H9 (cell line): Measurements from ENCODE around the gene MMEL1. TPM values are rescaled to one million over a fixed set of nuclear protein-coding genes. Genes with fewer than 3 reads are reported as not detected.
A peak's percentile ranks its signal among the peaks of the same experiment; 100 is the strongest.
"Not testable (repeated sequence)": the region's sequence is repeated elsewhere in the genome, so short reads cannot be mapped to it uniquely, and the experiment has no call there.

Experiments
- DNase-seq: peaks from one replicate; pipeline ENCODE4 v3.0.0-alpha.2; 2017
- H2AFZ ChIP-seq: one replicate; pipeline ENCODE4 v1.6.1; 2013; ENCODE audit warnings: mild to moderate bottlenecking, low read length, control low read depth, moderate library complexity
- H2AK5ac ChIP-seq: 2 replicates; pipeline ENCODE4 v1.6.1; 2013; ENCODE audit warnings: low read length, control low read depth, mixed read lengths; ENCODE audit not compliant: insufficient read length
- H2BK120ac ChIP-seq: one replicate; pipeline ENCODE4 v1.6.1; 2013; ENCODE audit warnings: low read depth, mild to moderate bottlenecking, low read length, control low read depth, inconsistent platforms; ENCODE audit not compliant: poor library complexity, severe bottlenecking
- H2BK12ac ChIP-seq: 2 replicates; pipeline ENCODE4 v1.6.1; 2013; ENCODE audit warnings: low read length, control low read depth, mixed read lengths, low read depth; ENCODE audit not compliant: insufficient read length
- H2BK15ac ChIP-seq: 2 replicates; pipeline ENCODE4 v1.6.1; 2013; ENCODE audit warnings: low read depth, low read length, control low read depth
- H2BK20ac ChIP-seq: one replicate; pipeline ENCODE4 v1.6.1; 2013; ENCODE audit warnings: low read depth, mild to moderate bottlenecking, low read length, control low read depth, inconsistent platforms; ENCODE audit not compliant: poor library complexity, severe bottlenecking
- H2BK5ac ChIP-seq: 2 replicates; pipeline ENCODE4 v1.6.1; 2013; ENCODE audit warnings: low read length, control low read depth, mixed read lengths; ENCODE audit not compliant: insufficient read length
- H3K14ac ChIP-seq: 2 replicates; pipeline ENCODE4 v1.6.1; 2013; ENCODE audit warnings: low read length, control low read depth; ENCODE audit not compliant: insufficient read depth
- H3K18ac ChIP-seq: 2 replicates; pipeline ENCODE4 v1.6.1; 2013; ENCODE audit warnings: low read depth, mild to moderate bottlenecking, mixed read lengths, low read length, control low read depth; ENCODE audit not compliant: insufficient read length
- H3K23ac ChIP-seq: 2 replicates; pipeline ENCODE4 v1.6.1; 2013; ENCODE audit warnings: low read length, control low read depth, mixed read lengths, low read depth; ENCODE audit not compliant: insufficient read length
- H3K23me2 ChIP-seq: 2 replicates; pipeline ENCODE4 v1.6.1; 2013; ENCODE audit warnings: low read depth, mild to moderate bottlenecking, mixed read lengths, low read length, control low read depth; ENCODE audit not compliant: insufficient read length, poor library complexity, severe bottlenecking
- H3K27ac ChIP-seq: 2 replicates; pipeline ENCODE4 v1.5.1; 2013; ENCODE audit warnings: low read length, control low read depth, mixed read lengths, low read depth; ENCODE audit not compliant: insufficient read length
- H3K27me3 ChIP-seq: 2 replicates; pipeline ENCODE4 v1.6.1; 2013; ENCODE audit warnings: low read length, control low read depth, inconsistent platforms; ENCODE audit not compliant: insufficient read depth
- H3K4ac ChIP-seq: 2 replicates; pipeline ENCODE4 v1.6.1; 2013; ENCODE audit warnings: low read depth, mild to moderate bottlenecking, control low read depth, inconsistent platforms, low read length, moderate library complexity
- H3K4me1 ChIP-seq: 2 replicates; pipeline ENCODE4 v1.6.1; 2013; ENCODE audit warnings: low read length, control low read depth, inconsistent platforms; ENCODE audit not compliant: insufficient read depth
- H3K4me2 ChIP-seq: 2 replicates; pipeline ENCODE4 v1.6.1; 2013; ENCODE audit warnings: low read length, control low read depth, mixed read lengths; ENCODE audit not compliant: insufficient read length, insufficient read depth
- H3K56ac ChIP-seq: 2 replicates; pipeline ENCODE4 v1.6.1; 2013; ENCODE audit warnings: low read depth, mild to moderate bottlenecking, mixed read lengths, low read length, control low read depth; ENCODE audit not compliant: insufficient read length
- H3K79me1 ChIP-seq: 2 replicates; pipeline ENCODE4 v1.6.1; 2013; ENCODE audit warnings: low read depth, mild to moderate bottlenecking, moderate library complexity, low read length, control low read depth, inconsistent platforms; ENCODE audit not compliant: insufficient read depth, poor library complexity, severe bottlenecking
- H3K79me2 ChIP-seq: 2 replicates; pipeline ENCODE4 v1.6.1; 2013; ENCODE audit warnings: low read length, control low read depth, inconsistent platforms; ENCODE audit not compliant: insufficient read depth
- H3K9ac ChIP-seq: 2 replicates; pipeline ENCODE4 v1.6.1; 2013; ENCODE audit warnings: low read length, control low read depth, mixed read lengths; ENCODE audit not compliant: insufficient read length; ENCODE audit errors: extremely low read depth
- H3K9me3 ChIP-seq: one replicate; pipeline ENCODE4 v1.6.1; 2013; ENCODE audit warnings: low read depth, low read length, inconsistent platforms; ENCODE audit not compliant: control insufficient read depth
- H3T11ph ChIP-seq: one replicate; pipeline ENCODE4 v1.6.1; 2013; ENCODE audit warnings: mild to moderate bottlenecking, low read length, control low read depth, inconsistent platforms
- H4K20me1 ChIP-seq: one replicate; pipeline ENCODE4 v1.6.1; 2013; ENCODE audit not compliant: control insufficient read depth, insufficient read length, insufficient read depth
- H4K5ac ChIP-seq: 2 replicates; pipeline ENCODE4 v1.6.1; 2013; ENCODE audit warnings: low read depth, mild to moderate bottlenecking, mixed read lengths, low read length, control low read depth; ENCODE audit not compliant: insufficient read length
- H4K8ac ChIP-seq: replicated peaks from 2 replicates; pipeline ENCODE4 v1.6.1; 2013; ENCODE audit warnings: low read length, control low read depth, mixed read lengths, low read depth; ENCODE audit not compliant: insufficient read length
- H4K91ac ChIP-seq: 2 replicates; pipeline ENCODE4 v1.6.1; 2013; ENCODE audit warnings: low read depth, mild to moderate bottlenecking, moderate library complexity, mixed read lengths, low read length, control low read depth; ENCODE audit not compliant: insufficient read length
- H3K27ac Mint-ChIP-seq, 3 experiments: 2 replicates in 2 of 3; 3 replicates in 1 of 3; pipeline ENCODE4 v1.8.0; 2020 to 2021; ENCODE audit warnings: mixed read lengths in 3 of 3, mild to moderate bottlenecking in 1 of 3, moderate library complexity in 1 of 3
- H3K27me3 Mint-ChIP-seq: 2 replicates; pipeline ENCODE4 v1.8.0; 2021; ENCODE audit warnings: low read depth, mild to moderate bottlenecking, moderate library complexity, mixed read lengths
- H3K36me3 Mint-ChIP-seq, 3 experiments: 2 replicates in 2 of 3; 3 replicates in 1 of 3; pipeline ENCODE4 v1.8.0; 2020 to 2021; ENCODE audit warnings: low read depth in 3 of 3, mixed read lengths in 3 of 3; ENCODE audit not compliant: insufficient read depth in 1 of 3
- H3K4me1 Mint-ChIP-seq, 2 experiments: 2 replicates each; pipeline ENCODE4 v1.8.0; 2020; ENCODE audit warnings: mixed read lengths in 2 of 2
- H3K4me3 Mint-ChIP-seq, 2 experiments: 2 replicates in 1 of 2; 3 replicates in 1 of 2; pipeline ENCODE4 v1.8.0; 2020 to 2021; ENCODE audit warnings: mild to moderate bottlenecking in 2 of 2, mixed read lengths in 2 of 2, moderate library complexity in 1 of 2
- H3K9me3 Mint-ChIP-seq, 2 experiments: 2 replicates in 1 of 2; 3 replicates in 1 of 2; pipeline ENCODE4 v1.8.0; 2020; ENCODE audit warnings: mild to moderate bottlenecking in 2 of 2, mixed read lengths in 2 of 2, moderate library complexity in 1 of 2
- WGBS: extraction: QIAGEN DNeasy Blood & Tissue Kit; methylation state at CpG from one replicate; pipeline ENCODE4 v1.1.7; 2013; ENCODE audit warnings: missing lambda C conversion rate, low lambda C conversion rate, mixed read lengths; ENCODE audit not compliant: insufficient read length; ENCODE audit errors: extremely low coverage; 5-methylcytosine and 5-hydroxymethylcytosine counted together
- total RNA-seq: library from RNA; stranded (reverse); gene quantifications from 2 replicates; pipeline ENCODE4 v1.2.1, GENCODE V29; 2021

MMEL1 gene
- total RNA-seq, 1 experiment from 2014 or later = 0.42 TPM

GRCh38 chr1:2655598-2656434 lies 23.0 kb upstream of the MMEL1 start:
- H3K79me2 ChIP-seq, H3K4me3 Mint-ChIP-seq, H3T11ph ChIP-seq, H4K20me1 ChIP-seq, H4K5ac ChIP-seq, H3K27me3 ChIP-seq, H3K23ac ChIP-seq, H3K23me2 ChIP-seq, H2AFZ ChIP-seq, H4K91ac ChIP-seq, H3K18ac ChIP-seq, H3K14ac ChIP-seq, H3K4ac ChIP-seq, H3K4me1 ChIP-seq, H2BK15ac ChIP-seq, H2AK5ac ChIP-seq, H4K8ac ChIP-seq, H3K27ac Mint-ChIP-seq, H3K4me1 Mint-ChIP-seq, H3K4me2 ChIP-seq, DNase-seq, H3K56ac ChIP-seq, H3K9ac ChIP-seq, H2BK12ac ChIP-seq, H2BK5ac ChIP-seq, H2BK20ac ChIP-seq, H3K27ac ChIP-seq, H2BK120ac ChIP-seq, H3K79me1 ChIP-seq: not testable (repeated sequence)
- H3K9me3 ChIP-seq = peaks cover 61% of the 10 kb centered on the region
- peaks cover 53 to 57% of the 10 kb centered on the region in 2 experiments for H3K9me3 Mint-ChIP-seq
- no CpG with 5 or more reads among the region's 16 CpGs for WGBS
- peaks cover 35 to 37% (median 37%) of the 10 kb centered on the region in 3 experiments for H3K36me3 Mint-ChIP-seq
- H3K27me3 Mint-ChIP-seq = peaks cover 16% of the 10 kb centered on the region

GRCh38 chr1:2654443-2654948 lies 21.7 kb upstream of the MMEL1 start:
- H3K27ac Mint-ChIP-seq, DNase-seq, H2BK15ac ChIP-seq, H3K27ac ChIP-seq, H3K4me1 Mint-ChIP-seq, H2AK5ac ChIP-seq, H2AFZ ChIP-seq, H2BK20ac ChIP-seq, H3K56ac ChIP-seq, H3K79me1 ChIP-seq, H3K14ac ChIP-seq, H3T11ph ChIP-seq, H3K4me1 ChIP-seq, H4K91ac ChIP-seq, H3K23ac ChIP-seq, H3K27me3 ChIP-seq, H3K4me2 ChIP-seq, H2BK12ac ChIP-seq, H4K20me1 ChIP-seq, H3K23me2 ChIP-seq, H3K9ac ChIP-seq, H2BK5ac ChIP-seq, H3K79me2 ChIP-seq, H2BK120ac ChIP-seq, H4K8ac ChIP-seq, H3K4ac ChIP-seq, H3K18ac ChIP-seq, H4K5ac ChIP-seq: not testable (repeated sequence)
- WGBS = no CpG with 5 or more reads among the region's 14 CpGs
- peaks cover 70% of the 10 kb centered on the region for H3K9me3 ChIP-seq
- Mint-ChIP-seq H3K27me3 (peaks cover 16% of the 10 kb centered on the region), H3K9me3 (peaks cover 55 to 61% of the 10 kb centered on the region in 2 experiments), H3K4me3 (peak overlapping the region in 1 of 2 experiments; percentile 50; a peak in 3 of 5 replicates), H3K36me3 (peaks cover 35 to 37% (median 37%) of the 10 kb centered on the region in 3 experiments)
